Activated CD8-positive, alpha-beta memory T cell treated with anti-CD3 and anti-CD28 coated beads for 1 hour (primary cell): ENCODE results near the gene FICD.
"Not testable (repeated sequence)": the region's sequence is repeated elsewhere in the genome, so short reads cannot be mapped to it uniquely, and the experiment has no call there.

ENCODE experiments used
- DNase-seq, 2 donors: peaks; one replicate each; pipeline ENCODE4 v3.0.0-alpha.2; 2020; ENCODE audit warnings: low read depth in 1 of 2; ENCODE audit errors: extremely low read depth in 1 of 2

The FICD gene

GRCh38 chr12:108531929-108532848 lies 17.1 kb downstream of the FICD start:
- no peak for DNase-seq

- no peak for DNase-seq
These were observed 23.1 kb downstream of the FICD start for GRCh38 chr12:108538146-108538545.

GRCh38 chr12:108538616-108539195 lies 23.6 kb downstream of the FICD start:
- no peak for DNase-seq

DNA sequence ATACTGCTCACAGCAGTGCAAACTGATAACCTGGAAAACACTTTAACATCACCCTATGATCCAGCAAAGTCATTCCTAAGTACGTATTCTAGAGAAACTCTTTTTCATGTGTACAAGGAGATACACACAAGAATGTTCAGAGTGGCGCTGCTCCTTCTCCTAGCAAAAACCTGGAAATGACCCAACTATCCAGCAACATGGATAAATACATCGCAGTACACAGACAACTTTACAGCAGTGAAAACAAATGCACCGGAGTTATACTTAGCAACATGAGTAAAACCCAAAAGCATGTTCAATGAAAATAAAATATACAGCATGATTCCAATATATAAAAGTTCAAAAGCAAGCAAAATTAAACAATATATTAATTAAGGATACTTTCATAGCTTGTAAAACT lies 27.2 kb downstream of the FICD start:
- no peak for DNase-seq

DNA sequence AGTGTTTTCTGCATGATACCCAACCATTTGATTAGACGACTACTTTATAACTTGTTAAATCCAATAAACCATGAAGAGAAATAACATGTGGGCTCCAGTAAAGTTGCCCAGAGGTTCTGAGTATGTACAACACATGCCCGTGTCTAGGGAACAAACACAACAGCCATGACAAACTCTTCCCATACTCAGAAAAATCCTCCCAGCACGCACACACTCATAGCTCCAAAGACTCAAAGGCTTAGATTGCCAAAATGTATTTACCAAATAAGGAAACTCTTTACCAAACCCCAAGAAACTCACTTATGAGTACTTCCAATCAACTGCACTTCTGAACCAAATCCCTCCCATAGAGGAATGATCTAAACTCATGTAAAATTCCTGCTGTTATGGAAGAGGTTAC lies 28.6 kb downstream of the FICD start:
- no peak for DNase-seq

DNA sequence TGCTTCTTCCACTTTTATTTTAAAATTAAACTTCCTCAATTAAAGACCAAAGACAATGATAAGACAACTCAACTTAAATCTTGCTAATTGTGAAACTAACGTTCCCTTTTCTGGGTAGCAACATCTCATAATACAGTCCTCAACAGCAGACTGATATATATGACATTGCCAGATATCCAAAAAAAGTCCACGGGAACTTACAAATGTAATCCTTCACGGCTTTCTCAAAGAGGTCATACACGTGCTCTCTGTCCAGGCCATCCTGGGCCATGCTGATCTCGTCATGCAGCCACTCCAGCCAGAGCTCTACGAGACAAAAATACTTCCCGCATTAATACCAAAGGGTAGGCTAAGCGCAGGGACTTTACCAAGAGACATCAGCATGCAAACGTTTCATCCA lies 32.6 kb downstream of the FICD start:
- DNase-seq = no peak

DNA sequence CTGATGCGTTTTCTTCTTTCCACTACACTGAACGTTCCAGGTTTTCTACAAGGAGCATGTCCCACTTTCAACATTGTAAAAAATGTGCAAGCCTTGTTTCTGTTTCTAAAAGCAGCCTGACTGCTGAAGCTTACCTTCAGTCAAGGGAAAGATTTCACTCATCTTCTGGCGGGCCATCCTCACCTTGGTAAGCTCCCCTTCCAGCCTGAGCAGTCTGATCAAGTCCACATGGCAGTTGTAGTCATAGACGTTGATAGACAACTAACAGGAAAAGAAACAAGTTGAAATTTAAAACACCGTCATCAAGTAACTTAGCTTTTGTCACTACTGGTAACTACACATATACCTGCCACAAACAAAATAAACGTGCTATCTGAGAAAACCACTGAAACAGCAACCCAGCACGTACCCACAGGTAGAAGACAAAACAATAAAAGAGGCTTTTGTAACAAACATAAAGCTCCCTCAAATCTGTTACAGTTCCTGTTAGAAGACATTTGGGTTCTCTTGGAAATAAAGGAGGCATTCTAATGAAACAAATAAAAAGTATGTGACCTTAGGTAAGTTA lies 34.0 kb downstream of the FICD start:
- no peak for DNase-seq

DNA sequence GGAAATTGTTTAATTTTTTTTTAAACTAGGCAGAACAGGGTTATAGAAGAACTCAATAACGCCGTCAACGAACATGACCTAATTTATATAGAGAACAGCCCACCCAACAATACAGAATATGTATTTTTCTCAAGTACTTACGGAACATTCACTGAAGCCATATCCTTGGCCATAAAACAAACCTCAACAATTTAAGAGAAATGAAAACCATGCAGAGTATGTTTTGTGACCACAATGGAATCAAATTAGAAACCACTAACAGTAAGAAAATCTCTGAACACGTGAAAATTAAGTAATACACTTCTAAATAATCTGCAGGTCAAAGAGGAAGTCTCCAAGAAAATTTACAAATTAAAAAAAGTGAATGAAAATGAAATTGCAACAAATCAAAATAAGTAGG lies 36.5 kb downstream of the FICD start:
- DNase-seq = no peak

- DNase-seq = no peak
These were observed 38.7 kb downstream of the FICD start for GRCh38 chr12:108553799-108554198.

GRCh38 chr12:108555383-108555782 lies 40.3 kb downstream of the FICD start:
- DNase-seq = not testable (repeated sequence)

DNA sequence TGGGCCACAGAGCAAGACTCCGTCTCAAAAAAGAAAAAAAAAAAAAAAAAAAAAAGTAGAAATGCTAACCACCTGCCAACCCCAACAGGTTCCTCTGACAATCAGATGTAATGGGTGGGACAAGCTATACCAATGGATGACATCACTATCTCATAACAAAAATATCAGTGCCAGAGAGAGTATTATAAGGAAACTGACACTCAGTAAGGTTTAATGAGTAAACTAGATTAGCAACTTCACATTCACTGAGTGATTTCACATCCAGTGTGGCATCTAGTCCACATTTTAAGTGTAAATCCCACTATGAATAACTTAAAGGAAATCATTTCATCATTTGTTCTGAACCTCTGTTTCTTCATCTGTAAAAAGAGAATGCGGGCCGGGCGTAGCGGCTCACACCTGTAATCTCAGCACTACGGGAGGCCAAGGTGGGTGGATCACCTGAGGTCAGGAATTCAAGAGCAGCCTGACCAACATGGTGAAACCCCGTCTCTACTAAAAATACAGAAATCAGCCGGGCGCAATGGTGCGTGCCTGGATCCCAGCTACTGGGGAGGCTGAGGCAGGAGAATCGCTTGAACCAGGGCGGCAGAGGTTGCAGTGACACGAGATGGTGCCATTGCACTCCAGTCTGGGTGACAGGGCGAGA lies 44.1 kb downstream of the FICD start:
- no peak for DNase-seq

GRCh38 chr12:108559748-108560147 lies 44.7 kb downstream of the FICD start:
- DNase-seq = no peak

DNA sequence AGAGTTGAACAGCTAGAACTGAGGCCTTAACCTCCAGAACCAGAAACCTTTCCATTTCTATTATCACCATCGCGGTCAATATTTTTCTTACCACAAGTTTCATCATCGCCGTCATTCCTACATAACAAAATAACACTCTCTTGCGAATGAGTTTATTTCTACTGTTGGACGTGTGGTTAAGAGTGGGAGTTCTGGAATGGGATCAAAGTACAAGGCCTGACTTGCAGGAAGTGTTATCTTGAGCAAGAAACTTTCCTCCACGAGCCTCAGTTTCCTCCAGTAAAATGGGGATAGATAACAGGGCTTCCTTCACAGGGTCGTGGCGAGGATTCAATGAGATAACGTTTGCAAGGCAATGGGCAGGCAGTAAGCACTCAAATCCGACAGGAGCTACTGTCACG lies 45.2 kb downstream of the FICD start:
- no peak for DNase-seq

- peak in 1 of 2 donors; percentile 67 for DNase-seq
These were observed 46.0 kb downstream of the FICD start, which contains the start of gene SART3 for GRCh38 chr12:108560752-108561719. SART3 (minus strand) TSS chr12:108561173; CDS start chr12:108561154, 19 bp downstream.

- DNase-seq = no peak
These were observed 46.8 kb downstream of the FICD start for GRCh38 chr12:108561852-108562347.

- DNase-seq = peak; percentile 96 to 99
These were observed 47.5 kb downstream of the FICD start, which contains the start of gene ISCU for GRCh38 chr12:108562348-108563135. ISCU (plus strand) TSS chr12:108562596; CDS start chr12:108562623, 27 bp downstream.

DNA sequence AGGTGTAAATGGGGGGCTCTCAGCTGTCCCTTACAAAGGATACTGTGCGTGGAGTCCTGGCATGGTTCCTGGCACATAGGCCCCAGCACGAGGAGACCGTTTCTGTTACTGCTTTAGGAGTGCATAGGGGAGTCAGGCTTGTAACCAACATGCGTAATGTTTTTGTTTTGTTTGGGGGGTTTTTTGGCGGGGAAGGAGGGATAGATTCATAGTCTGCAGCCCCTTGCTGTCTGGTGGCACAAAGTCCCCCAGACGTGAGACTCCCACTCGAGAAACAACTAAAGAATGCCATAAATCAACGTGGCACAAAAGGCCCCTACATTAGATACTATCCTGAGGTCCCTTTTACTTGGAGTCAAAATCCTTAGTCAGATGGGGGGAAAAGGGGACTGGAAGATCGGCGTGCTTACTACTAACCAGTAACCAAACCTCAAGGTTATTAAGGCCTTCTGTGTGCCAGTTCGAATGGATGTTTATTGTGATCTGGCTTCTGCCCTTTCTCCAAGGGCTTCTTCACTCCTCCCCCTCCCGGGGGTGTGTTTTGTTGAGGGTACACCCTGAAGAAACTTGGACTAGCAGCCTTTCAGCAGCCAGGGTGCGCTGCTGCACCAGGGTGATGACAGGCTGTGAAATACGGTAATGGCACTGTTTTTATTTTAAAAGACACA lies 48.2 kb downstream of the FICD start:
- peak; percentile 57 to 74 for DNase-seq

GRCh38 chr12:108563804-108564151 lies 48.7 kb downstream of the FICD start:
- no peak for DNase-seq

GRCh38 chr12:108564724-108565123 lies 49.6 kb downstream of the FICD start:
- DNase-seq = no peak
